T-helper 9 cell (primary cell): ENCODE measurements around the gene POLR2E.
A peak's percentile ranks its signal among the peaks of the same experiment; 100 is the strongest.

Source experiments
- DNase-seq: peaks from one replicate; pipeline ENCODE4 v3.0.0-alpha.2; 2020

POLR2E gene

DNA sequence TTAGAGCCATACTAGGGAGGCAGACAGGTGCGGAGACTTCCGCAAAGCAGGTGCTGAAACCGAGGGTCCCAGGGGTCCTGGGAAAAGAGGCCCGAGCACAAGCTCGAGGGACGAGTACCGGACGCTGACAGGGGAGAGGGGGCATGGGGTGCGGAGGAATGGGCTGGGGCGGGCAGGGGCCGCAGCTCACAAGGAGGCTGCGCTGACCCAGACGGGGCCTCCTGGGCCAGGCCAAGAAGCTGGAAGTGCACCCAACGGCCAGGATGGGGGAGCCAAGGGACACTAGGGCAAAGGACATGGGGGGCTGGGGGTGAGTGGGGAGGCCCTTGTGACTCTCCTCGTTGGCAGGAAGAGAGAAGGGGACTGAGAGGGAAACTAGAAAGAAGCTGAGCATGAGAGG, 1.8 kb downstream of the POLR2E start:
- no peak for DNase-seq

DNA sequence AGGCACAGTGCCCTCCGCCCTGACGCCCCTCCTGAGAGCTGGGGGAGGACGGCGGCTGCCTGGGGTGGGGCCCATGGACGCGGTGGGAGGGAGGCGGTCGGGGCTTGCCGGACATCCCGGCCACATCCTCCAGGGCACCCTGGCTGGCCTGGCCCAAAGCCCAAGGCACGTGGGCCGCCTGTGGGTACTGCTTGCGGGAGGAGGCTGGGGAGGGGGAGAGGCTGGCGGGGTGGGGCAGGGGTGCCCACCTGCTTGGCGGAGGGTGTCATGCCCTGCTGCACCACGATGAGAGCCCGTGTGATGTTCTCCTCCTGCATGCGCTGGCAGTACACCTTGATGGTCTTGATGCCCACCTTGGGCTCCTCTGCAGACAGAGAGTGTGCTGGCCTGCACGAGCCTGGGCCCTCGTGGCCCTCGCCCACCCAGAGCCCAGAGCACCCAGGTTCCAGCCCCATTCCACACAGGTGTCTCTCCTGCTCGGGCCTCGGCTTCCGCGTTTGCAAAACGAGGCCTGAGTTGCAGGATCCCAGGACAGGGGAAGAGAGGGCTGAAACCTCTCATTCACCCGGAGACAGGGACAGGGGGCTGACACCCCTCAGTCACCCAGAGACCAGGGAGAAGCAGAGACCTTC, 3.5 kb downstream of the POLR2E start:
- DNase-seq: no peak

DNA sequence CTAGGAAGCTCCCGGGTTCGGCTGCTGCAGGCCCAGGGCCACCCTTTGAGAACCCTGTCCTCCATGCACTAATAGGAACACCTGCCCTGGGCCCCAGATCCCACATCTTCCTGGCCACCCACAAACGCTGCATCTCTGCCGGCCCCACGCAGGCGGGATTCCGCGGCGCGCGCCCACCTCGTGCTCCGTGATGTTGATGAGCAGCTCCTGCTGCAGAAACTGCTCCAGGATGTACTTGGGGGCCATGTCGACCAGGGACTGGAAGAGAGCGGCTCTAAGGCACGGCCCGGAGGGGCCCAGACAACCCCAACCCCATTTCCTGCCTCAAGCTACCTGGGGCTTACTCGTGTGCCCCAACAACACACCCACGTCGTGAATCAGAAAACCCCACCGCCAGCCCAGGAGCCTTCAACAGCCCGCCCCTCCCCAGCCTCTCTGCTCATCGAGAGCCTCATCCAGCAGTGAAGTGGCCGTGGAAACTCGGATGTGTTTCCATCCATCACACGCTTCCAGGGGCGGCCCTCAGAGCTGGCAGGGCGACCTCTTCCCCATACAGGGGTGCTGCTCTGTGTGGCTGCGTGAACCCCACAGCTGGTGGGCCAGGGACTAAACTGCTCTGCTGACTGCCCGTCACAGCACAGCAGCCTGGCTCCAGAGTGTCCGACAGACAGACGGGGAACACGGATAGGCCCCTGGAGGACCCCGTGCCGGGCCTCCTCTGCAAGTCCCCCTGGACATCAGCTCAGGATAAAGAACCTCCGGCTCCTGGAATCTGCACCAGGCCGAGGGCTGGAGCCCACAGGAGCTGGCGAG, 4.2 kb downstream of the POLR2E start:
- DNase-seq: no peak

DNA sequence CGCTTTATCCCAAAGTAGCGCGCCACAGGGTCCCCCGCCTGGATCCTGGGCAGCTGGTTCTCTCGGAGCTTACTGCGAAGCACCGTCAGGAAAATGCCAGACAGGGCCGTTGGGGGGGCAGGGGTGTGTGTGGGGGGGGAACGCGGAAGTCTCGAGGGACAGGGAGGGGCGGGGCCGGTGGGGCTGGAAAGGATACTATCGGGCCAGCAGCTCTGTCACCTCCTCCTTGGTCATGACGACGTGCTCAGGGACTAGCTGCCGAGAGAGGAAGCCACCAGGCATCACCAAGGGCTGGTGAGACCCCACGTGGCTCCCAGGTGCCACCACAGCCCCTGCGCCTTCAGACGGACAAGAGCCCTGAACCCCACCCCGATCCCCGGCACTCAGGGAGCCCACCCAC, 5.3 kb downstream of the POLR2E start:
- no peak for DNase-seq

DNA sequence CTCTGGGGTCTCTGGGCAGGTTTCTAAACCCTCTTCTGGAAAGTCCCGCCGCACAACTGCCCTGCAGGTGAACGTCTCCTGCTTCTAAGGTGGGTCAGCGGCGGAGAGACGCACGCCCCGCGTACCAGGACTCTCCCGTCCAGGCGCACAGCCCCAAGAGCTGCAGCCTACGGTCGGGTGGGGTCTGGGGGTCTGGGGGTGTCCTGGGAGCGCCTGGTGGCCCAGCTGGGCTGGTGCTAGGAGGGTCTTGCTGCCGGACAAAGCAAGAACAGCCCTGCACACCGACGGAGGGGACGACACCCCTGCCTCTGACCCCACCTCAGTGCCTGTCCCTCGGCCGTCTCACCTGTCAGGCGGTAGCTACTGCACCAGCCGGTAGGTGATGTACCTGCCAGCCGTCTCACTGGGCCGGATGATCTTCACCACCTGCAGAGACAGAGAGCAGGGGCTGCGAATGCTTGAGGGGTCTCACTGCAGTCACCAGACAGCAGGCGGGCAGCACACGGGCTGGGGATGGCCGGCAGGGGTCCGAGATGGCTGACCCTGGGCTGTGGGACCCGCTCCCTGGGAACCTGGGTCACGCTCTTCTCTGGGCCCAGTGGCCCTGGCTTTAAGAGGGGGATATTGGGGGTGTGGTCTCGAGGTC, 5.9 kb downstream of the POLR2E start:
- no peak for DNase-seq

DNA sequence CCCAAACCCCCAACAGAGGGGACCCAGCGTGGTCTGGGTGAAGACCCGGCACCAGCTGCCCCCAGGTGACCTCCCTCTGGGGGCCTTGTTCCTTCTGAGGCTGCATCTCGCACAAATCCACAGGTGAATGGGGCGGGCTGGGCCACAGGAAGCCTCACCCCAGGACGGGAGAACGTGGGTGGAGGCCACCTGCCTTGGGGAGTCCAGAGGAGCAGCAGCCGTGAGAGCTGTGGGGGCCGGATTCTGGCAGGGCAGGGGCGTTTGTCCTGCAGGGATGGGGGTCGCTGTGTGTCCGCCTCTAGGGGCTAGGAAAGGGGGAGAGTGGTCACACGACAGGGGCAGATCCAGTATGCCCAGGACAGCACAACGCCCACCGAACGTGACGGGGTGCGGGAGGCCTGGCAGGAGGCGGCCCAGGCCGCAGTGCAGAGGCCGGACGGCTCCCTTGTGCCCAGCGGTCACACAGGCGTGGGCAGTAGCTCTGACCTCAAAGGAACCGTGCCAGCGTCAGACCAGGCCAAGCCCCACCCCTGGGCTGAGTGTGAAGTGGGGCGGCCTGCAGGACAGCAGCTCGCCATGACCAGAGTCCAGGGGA, 6.7 kb downstream of the POLR2E start:
- DNase-seq: no peak

DNA sequence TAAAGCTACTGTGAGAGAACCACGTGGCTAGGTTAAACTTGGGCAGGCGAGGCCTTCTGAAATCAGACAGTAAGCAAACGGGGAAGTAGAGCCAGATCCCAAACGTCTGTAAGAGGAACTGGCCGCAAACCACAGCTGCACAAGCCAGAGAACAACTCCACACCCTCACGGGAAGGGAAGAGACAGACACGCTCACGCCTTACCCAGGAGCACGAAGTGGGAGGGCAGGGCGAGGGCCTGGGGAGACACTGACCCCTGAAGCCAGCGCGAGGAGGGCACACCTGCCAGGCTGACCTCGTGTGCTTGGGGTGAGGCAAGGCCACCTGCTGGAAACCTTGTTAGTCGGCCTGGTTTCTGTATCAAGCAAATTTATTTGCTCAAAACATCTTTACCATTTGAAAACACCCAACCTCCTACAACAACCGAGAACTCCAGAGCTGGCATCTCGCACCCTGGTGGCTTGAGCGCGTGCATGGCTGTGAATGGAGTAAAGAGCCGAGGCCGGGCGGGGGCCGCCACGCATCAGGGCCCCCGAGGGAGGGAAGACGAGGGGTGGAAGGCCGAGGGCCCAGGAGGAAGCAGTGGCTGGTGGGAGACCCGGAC, 7.3 kb downstream of the POLR2E start:
- DNase-seq: peak; percentile 52

DNA sequence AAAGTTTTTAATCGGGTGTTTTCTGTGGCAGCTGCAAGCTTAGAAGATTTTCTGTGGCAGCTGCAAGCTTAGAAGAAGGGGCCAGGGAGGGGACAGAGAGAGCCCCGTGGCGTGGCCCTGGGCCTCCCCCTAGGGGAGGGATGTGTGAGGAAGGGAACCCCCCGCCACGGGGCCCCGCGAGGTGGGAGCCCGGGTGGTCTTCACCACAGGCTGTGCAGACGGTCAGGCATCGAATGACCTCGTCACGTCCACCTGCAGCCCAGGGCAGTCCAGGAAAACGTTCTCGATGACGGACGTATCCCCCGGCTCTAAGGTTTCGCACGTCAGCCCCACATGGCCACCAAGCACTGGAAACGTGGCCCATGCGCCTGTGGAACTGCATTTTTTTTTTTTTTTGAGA, 8.6 kb downstream of the POLR2E start:
- no peak for DNase-seq

DNA sequence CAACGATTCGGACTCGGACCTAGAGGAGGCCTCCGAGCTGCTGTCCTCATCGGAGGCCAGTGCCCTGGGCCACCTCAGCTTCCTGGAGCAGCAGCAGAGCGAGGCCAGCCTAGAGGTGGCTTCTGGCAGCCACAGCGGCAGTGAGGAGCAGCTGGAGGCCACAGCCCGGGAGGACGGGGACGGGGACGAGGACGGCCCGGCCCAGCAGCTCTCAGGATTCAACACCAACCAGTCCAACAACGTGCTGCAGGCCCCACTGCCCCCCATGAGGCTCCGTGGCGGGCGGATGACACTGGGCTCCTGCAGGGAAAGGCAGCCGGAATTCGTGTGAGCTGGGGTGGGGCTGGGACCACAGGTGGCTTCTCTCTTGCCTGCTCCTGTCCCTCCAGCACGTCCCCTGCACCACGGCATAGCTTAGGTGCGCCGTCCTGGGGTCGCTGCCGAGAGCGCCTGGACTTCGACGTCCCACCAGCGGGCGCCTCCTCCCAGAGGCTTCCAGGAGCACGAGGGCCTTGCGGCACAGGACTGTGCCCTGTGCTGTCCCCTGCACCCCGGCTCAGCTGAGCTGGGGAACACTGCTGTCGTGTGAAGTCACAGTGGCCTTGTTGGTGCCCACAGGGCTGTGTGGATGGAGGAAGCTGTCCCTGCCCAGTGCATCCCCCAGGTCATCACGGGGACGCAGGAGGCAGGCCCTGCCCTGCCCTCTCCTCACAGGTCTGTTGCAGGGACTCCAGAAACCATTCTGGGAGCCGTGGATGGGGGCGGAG, 9.3 kb downstream of the POLR2E start:
- DNase-seq: no peak

DNA sequence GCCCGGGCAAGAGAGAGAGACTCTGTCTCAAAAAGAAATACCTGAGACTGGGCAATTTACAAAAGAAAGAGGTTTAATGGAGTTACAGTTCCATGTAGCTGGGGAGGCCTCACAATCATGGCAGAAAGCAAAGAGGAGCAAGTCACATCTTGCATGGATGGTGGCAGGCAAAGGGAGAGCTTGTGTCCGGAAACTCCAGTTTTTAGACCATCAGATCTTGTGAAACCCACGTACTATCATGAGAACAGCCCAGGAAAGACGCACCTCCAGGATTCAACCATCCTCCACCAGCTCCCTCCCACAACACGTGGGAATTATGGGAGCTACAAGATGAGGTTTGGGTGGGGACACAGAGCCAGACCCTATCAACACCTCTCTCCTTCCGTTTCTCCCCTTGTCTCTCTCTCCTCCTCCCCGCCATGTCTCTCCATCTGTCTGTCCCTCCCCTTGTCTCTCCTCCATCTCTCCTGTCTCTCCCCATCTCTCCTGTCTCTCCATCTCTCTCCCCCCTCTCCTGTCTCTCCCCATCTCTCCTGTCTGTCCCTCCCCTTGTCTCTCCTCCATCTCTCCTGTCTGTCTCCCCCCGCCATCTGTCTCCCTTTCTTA, 10.0 kb downstream of the POLR2E start:
- no peak for DNase-seq

DNA sequence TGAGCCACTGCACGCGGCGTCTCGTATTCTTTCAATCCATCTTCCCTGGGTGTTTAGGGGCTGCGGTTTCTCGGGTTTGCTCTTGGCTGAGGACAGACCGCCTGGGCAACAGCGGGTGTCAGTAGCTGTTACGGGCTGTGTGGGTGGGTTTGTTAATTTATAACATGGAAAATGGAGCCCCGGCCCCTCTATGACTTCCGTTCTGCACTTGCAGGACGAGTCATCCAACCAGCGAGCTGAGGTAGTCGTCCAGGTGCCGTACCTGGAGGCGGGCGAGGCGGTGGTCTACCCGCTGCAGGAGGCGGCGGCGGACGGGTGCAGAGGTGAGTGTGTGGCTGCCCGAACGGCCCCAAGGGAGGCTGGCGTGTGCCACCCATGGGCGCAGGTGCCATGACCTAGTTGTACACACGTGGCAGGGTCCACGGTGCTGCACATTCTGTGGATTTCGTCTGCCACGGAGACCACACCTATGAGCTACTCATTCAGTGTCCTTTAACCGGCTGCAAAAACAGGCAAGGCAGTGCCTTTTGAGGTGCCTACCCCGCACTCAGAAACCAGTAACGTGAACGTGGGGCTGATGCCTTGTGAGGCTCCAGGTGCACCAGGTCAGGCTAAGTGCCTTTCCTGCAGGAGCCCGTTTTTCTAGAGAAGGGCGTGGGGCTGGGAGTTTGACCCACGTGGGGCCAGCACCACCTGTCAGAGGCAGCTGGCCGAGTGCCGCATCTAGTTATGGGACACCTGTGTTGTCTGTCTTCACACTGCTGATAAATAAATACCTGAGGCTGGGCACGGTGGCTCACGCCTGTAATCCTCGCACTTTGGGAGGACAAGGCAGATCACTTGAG, 10.9 kb downstream of the POLR2E start:
- no peak for DNase-seq

DNA sequence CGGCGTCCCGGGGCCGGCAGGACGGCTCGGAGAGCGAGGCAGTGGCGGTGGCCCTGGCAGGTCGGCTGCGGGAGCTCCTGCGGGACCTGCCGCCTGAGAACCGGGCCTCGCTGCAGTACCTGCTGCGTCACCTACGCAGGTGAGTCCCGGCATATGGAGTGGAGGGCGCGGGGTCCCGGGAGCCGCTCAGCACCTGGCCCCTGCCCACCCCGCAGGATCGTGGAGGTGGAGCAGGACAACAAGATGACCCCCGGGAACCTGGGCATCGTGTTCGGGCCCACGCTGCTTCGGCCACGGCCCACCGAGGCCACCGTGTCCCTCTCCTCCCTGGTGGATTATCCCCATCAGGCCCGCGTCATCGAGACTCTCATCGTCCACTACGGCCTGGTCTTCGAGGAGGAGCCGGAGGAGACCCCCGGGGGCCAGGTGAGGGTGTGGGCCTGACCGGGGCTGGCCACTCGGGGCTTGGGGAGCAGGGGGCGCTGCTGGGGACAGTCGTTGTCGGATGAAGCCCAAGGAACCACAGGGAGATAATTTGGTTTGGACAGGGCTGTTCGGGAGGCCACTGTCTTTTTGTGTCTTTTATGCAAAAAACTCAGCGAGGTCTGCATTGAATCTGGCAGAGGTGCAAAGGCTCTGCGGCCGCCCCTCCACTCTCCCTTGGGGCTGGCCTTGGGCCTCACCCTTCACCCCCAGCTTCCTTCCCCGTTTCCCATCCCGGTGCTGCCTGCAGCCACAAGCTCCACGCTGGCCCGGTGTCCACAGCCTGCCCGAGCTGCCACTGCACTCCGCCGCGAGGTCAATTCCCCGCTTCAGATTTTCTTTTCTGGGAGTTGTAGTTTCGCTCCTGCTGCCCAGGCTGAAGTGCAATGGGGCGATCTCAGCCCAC, 12.0 kb downstream of the POLR2E start:
- DNase-seq: no peak

DNA sequence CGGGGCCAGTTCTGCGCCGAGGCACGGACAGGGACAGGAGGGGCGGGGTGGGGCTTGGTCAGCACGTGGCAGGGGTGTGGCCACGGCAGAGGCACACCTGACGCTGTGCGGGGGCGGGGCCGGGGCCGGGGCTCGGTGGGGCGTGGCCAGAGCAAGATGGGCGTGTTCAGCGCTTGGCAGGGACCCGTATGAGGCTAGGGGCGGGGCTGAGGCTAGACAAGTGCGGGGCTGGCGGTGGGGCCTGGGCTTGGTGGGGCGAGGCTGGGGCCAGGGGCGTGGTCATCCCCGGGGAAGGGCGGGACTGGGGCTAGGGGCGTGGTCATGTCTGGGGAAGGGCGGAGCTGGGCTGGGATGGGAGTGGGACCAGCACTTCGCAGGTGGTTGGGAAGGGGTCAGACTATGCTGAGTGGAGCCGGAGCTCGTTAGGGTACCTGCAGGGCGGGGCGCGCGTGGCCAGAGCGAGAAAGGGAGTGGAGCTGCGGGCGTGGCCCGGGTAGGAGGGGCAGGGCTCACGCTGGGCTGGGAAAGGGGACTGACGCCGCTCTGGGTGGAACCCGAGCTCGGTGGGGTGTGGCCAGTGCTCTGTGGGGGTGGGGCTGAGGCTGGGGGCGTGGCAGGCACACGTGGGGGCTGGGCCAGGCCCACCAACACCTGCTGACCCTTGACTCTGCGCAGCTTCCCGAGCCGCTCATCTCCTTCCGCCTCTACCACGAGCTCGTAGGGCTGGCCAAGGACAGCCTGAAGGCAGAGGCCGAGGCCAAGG, 12.8 kb downstream of the POLR2E start:
- DNase-seq: peak; percentile 79

DNA sequence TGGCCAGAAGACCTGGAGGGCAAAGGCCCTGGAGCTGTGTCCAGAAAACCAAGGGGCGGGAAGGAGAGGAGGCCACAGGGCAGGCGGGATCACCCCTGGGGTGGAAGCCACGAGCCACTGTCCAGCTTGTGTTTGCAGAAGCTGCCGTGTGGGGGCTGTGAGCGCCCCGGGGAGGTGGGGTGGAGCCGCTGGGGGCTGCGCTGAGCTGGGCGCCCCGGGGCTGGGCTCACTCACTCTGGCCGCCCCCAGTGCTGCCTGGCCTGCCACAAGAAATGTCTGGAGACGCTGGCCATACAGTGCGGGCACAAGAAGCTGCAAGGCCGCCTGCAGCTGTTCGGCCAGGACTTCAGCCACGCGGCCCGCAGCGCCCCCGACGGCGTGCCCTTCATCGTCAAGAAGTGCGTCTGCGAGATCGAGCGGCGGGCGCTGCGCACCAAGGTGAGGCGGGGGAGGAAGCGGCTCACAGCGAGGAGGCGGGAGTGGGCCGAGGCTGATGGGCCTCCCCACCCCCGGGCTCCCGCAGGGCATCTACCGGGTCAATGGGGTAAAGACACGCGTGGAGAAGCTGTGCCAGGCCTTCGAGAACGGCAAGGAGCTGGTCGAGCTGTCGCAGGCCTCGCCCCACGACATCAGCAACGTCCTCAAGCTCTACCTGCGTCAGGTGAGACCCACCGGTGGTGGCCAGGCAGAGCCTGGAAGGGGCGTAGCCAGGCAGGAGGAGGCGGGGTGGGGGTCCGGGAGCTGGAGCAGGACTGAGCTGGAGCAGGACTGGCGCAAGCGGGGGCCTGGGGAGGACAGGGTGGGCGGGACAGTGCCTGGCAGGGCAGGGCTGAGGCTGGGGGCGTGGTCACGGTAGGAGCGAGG, 13.6 kb downstream of the POLR2E start:
- no peak for DNase-seq

DNA sequence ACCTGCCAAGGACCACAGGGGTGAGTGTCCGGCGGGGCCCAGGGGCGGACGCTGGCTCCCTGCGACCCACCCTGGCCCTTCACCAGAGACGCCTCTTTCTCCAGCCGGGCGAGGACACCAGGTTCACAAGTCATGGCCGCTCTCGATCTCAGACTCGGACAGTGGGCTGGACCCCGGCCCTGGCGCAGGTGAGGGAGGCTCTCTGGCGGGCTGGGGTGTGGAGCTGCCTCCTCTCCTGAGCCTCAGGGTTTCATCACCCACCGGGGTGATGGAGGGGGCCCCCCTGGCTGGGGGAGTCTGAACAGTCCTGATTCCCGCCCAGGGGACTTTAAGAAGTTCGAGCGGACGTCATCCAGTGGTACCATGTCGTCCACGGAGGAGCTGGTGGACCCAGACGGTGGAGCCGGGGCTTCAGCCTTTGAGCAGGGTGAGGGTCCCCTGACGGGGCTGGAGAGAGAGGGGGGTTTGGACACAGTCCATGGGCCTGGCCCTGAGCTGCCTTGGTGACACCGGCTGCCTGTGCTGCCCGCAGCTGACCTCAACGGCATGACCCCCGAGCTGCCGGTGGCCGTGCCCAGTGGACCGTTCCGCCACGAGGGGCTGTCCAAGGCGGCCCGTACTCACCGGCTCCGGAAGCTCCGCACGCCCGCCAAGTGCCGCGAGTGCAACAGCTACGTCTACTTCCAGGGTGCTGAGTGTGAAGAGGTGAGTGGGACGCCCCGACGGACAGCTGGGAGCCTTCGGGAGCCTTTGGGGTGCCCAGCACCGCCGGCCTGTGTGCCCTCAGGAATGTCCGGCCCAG, 14.6 kb downstream of the POLR2E start:
- no peak for DNase-seq

DNA sequence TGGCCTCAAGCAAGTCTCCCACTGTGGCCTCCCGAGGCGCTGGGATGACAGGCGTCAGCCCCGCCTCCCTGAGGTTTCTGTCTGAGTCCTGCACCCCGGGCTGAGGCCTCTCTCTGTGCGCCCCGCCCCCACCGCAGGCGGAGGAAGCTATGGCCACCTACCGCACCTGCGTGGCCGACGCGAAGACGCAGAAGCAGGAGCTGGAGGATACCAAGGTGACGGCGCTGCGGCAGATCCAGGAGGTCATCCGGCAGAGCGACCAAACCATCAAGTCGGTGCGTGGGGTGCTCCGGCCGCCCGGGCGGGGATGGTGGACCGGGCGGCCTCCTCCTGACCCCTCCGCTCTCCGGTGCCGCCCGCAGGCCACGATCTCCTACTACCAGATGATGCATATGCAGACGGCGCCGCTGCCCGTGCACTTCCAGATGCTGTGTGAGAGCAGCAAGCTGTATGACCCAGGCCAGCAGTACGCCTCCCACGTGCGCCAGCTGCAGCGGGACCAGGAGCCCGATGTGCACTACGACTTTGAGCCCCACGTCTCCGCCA, 15.5 kb downstream of the POLR2E start:
- no peak for DNase-seq

DNA sequence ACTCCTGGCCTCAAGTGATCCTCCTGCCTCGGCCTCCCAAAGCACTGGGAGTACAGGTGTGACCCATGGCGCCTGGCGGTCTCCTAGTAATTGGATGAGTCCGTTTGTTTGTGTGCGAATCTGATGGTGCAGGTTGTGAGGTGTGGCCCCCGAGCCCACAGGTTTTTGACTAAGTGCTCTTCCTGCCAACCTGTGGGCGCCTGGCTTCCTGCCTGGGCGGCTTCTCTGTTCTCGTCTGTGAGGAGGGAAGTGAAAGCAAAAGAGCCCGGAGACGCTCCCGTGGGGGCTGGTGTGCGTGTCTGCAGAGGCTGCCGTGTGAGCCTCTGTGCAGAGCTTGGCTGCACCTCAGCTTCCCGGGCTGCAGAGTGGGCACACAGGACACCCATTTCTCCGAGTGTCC, 18.2 kb downstream of the POLR2E start:
- DNase-seq: peak; percentile 86
